ENCODE data around the gene PCDHGA3. TPM values are rescaled to one million over a fixed set of nuclear protein-coding genes. Genes with fewer than 3 reads are reported as not detected.

Gene PCDHGA3
- total and polyA plus RNA-seq, 2 of the 13 experiments (the other 11 are each of a cell fraction or from before 2014, with no cell fraction given), result 0.05 TPM; not detected in 1

DNA sequence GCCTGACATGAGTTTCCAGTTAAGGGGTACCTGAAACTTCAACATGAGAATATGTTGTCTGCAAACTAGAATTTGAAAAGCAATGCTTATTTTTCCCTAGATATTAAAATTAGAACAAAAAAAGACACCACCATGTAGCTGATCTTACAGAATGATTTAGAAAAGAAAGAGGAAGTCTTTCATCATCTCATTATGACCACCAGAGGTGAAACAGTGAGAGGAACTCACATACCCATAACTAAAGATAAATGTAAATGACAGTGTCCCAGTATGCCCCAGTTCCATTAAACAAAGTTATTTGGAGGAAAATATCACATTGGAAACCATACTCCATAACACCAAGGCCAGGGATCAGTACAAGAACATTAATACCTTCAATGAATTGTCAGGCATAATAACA is 29.9 kb upstream of the PCDHGA3 start (continued):
- TF ChIP-seq, protein P1, sequence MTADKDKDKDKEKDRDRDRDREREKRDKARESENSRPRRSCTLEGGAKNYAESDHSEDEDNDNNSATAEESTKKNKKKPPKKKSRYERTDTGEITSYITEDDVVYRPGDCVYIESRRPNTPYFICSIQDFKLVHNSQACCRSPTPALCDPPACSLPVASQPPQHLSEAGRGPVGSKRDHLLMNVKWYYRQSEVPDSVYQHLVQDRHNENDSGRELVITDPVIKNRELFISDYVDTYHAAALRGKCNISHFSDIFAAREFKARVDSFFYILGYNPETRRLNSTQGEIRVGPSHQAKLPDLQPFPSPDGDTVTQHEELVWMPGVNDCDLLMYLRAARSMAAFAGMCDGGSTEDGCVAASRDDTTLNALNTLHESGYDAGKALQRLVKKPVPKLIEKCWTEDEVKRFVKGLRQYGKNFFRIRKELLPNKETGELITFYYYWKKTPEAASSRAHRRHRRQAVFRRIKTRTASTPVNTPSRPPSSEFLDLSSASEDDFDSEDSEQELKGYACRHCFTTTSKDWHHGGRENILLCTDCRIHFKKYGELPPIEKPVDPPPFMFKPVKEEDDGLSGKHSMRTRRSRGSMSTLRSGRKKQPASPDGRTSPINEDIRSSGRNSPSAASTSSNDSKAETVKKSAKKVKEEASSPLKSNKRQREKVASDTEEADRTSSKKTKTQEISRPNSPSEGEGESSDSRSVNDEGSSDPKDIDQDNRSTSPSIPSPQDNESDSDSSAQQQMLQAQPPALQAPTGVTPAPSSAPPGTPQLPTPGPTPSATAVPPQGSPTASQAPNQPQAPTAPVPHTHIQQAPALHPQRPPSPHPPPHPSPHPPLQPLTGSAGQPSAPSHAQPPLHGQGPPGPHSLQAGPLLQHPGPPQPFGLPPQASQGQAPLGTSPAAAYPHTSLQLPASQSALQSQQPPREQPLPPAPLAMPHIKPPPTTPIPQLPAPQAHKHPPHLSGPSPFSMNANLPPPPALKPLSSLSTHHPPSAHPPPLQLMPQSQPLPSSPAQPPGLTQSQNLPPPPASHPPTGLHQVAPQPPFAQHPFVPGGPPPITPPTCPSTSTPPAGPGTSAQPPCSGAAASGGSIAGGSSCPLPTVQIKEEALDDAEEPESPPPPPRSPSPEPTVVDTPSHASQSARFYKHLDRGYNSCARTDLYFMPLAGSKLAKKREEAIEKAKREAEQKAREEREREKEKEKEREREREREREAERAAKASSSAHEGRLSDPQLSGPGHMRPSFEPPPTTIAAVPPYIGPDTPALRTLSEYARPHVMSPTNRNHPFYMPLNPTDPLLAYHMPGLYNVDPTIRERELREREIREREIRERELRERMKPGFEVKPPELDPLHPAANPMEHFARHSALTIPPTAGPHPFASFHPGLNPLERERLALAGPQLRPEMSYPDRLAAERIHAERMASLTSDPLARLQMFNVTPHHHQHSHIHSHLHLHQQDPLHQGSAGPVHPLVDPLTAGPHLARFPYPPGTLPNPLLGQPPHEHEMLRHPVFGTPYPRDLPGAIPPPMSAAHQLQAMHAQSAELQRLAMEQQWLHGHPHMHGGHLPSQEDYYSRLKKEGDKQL (CRISPR knock-in tag; IDR thresholded peaks at IDR 0.05; ENCODE audit: low read depth), result no peak
- TF ChIP-seq ZMYM4 (CRISPR knock-in tag; IDR thresholded peaks at IDR 0.05) (no peak), THAP8 (CRISPR knock-in tag; IDR thresholded peaks at IDR 0.05; ENCODE audit: borderline replicate concordance) (no peak), EP300 (IDR thresholded peaks at IDR 0.05; ENCODE audit: low read depth in 2 of 2, low read length in 2 of 2) (no peak), EP300 (CRISPR knock-in tag; IDR thresholded peaks at IDR 0.05; ENCODE audit: borderline replicate concordance) (no peak), ZGPAT (CRISPR knock-in tag; IDR thresholded peaks at IDR 0.05) (no peak), TFAP4 (IDR thresholded peaks at IDR 0.05; ENCODE audit: borderline replicate concordance, low read depth) (no peak), ZNF839 (CRISPR knock-in tag; IDR thresholded peaks at IDR 0.05; ENCODE audit: borderline replicate concordance) (no peak), MED13 (CRISPR knock-in tag; IDR thresholded peaks at IDR 0.05) (no peak), ZNF484 (CRISPR knock-in tag; IDR thresholded peaks at IDR 0.05; ENCODE audit: borderline replicate concordance, low read depth) (no peak)
- TF ChIP-seq, protein P2, sequence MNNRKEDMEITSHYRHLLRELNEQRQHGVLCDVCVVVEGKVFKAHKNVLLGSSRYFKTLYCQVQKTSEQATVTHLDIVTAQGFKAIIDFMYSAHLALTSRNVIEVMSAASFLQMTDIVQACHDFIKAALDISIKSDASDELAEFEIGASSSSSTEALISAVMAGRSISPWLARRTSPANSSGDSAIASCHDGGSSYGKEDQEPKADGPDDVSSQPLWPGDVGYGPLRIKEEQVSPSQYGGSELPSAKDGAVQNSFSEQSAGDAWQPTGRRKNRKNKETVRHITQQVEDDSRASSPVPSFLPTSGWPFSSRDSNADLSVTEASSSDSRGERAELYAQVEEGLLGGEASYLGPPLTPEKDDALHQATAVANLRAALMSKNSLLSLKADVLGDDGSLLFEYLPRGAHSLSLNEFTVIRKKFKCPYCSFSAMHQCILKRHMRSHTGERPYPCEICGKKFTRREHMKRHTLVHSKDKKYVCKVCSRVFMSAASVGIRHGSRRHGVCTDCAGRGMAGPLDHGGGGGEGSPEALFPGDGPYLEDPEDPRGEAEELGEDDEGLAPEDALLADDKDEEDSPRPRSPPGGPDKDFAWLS (CRISPR knock-in tag; IDR thresholded peaks at IDR 0.05; ENCODE audit: borderline replicate concordance), result no peak
- TF ChIP-seq, protein P3, sequence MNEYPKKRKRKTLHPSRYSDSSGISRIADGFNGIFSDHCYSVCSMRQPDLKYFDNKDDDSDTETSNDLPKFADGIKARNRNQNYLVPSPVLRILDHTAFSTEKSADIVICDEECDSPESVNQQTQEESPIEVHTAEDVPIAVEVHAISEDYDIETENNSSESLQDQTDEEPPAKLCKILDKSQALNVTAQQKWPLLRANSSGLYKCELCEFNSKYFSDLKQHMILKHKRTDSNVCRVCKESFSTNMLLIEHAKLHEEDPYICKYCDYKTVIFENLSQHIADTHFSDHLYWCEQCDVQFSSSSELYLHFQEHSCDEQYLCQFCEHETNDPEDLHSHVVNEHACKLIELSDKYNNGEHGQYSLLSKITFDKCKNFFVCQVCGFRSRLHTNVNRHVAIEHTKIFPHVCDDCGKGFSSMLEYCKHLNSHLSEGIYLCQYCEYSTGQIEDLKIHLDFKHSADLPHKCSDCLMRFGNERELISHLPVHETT (CRISPR knock-in tag; conservative IDR thresholded peaks at IDR 0.05), result no peak
- TF ChIP-seq, protein P4, sequence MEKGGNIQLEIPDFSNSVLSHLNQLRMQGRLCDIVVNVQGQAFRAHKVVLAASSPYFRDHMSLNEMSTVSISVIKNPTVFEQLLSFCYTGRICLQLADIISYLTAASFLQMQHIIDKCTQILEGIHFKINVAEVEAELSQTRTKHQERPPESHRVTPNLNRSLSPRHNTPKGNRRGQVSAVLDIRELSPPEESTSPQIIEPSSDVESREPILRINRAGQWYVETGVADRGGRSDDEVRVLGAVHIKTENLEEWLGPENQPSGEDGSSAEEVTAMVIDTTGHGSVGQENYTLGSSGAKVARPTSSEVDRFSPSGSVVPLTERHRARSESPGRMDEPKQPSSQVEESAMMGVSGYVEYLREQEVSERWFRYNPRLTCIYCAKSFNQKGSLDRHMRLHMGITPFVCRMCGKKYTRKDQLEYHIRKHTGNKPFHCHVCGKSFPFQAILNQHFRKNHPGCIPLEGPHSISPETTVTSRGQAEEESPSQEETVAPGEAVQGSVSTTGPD (CRISPR knock-in tag; IDR thresholded peaks at IDR 0.05), result no peak
- TF ChIP-seq, protein P5, sequence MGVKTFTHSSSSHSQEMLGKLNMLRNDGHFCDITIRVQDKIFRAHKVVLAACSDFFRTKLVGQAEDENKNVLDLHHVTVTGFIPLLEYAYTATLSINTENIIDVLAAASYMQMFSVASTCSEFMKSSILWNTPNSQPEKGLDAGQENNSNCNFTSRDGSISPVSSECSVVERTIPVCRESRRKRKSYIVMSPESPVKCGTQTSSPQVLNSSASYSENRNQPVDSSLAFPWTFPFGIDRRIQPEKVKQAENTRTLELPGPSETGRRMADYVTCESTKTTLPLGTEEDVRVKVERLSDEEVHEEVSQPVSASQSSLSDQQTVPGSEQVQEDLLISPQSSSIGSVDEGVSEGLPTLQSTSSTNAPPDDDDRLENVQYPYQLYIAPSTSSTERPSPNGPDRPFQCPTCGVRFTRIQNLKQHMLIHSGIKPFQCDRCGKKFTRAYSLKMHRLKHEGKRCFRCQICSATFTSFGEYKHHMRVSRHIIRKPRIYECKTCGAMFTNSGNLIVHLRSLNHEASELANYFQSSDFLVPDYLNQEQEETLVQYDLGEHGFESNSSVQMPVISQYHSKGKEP (CRISPR knock-in tag; IDR thresholded peaks at IDR 0.05), result no peak

All from HepG2 (cell line).